ENCODE measurements around the gene GEN1. TPM values are rescaled to one million over a fixed set of nuclear protein-coding genes. Genes with fewer than 3 reads are reported as not detected.
A peak's percentile ranks its signal among the peaks of the same experiment; 100 is the strongest.
"Not testable (repeated sequence)": the region's sequence is repeated elsewhere in the genome, so short reads cannot be mapped to it uniquely, and the experiment has no call there.

GEN1 gene
- total RNA-seq, 1 donor from 2014 or later, result 43.5 TPM

DNA sequence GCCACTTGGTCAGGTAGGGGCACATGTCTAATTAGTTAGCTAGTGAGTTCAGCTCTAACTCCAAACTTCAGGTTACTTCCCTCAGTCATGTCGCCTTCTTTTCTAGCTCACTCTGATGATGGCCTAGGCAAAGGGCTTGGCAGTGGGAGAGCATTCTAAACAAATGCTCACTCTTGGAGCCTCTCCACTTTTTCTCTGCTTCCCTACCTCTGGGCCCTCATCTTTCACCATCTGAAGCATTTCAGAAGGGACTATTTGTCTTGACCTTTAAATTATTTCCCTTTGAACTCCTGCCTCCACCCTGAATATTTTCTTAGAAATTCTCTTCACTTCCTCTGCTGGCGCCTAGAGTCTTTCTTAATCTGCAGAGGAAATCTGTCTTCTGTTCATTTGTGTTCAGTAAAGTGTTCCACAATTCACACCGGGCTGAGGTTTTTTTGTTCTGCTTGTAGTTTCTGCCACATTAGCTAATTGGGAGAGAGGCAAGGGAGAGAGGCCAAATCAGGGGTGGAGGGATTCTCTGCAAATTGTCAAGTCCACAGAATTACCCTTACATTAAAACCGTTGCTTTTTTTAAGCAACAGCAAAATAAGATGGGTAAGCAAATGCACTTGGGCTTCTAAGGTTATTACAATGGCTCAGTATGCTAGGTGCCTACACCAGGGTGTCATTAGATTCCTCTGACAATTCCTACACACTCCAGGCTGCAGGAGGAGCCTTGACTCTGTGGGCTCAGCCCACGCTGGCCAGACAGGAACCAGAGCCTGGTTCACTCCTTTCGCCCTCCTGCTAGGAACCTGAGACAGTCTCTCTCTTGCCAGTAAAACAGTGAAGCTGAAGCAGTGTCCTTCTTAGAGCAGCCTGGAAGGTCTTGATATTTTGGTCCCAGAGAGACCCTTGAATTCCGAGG lies 67.9 kb downstream of the GEN1 start:
- DNase-seq (ENCODE audit: low spot score), result peak; percentile 18
- H3K4me3 Mint-ChIP-seq, result no peak overlapping the region

DNA sequence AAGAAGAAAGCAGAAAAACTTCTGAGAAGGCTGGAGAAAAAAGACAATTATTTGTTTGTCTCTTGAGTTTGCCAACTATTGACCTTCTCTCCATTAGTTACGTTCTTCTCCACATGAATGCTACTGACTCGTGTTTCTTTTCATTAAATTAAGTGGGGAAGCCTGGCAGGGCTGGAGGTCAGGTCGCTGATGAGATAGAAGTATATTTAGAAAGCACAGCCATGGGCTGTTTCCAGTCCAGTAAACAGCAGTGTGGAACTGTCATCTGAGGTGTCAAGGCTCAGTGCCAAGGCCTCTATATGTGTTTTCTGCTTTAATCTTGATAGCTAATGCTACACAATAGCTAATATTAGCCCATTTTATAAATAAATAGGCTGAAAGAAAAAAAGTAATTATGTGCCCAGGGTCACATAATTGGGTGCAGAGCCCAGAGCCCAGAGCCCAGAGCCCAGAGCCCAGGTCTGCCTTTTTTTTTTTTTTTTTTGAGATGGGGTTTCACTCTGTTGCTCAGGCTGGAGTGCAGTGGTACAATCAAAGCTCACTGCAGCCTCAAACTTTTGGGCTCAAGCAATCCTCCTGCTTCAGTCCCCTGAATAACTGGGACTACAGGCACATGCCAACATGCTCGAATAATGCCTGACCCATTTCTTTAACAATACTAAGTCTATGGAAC lies 68.6 kb downstream of the GEN1 start:
- no peak overlapping the region for H3K27ac ChIP-seq
- H3K9me3 ChIP-seq (ENCODE audit: low read depth), result no peaks in the 10 kb centered on the region
- H3F3A ChIP-seq (ENCODE audit: low read depth), result peaks cover 10% of the 10 kb centered on the region
- H3K27ac Mint-ChIP-seq, result no peak overlapping the region
- H3K9ac ChIP-seq, result no peak overlapping the region
- no peaks in the 10 kb centered on the region for H3K27me3 ChIP-seq
- peaks cover 1% of the 10 kb centered on the region for H4K20me1 ChIP-seq (ENCODE audit: low read depth)
- H3K36me3 ChIP-seq, result no peaks in the 10 kb centered on the region
- H3K4me1 ChIP-seq, result peaks cover 21% of the 10 kb centered on the region
- no peak overlapping the region for H3K4me3 Mint-ChIP-seq
- H3K36me3 Mint-ChIP-seq, result no peaks in the 10 kb centered on the region
- DNase-seq (ENCODE audit: low spot score), result no peak
- H3K4me2 ChIP-seq, result peak overlapping the region; percentile 52
- TF ChIP-seq EZH2phosphoT487 (IDR thresholded peaks at IDR 0.05), result no peak
- TF ChIP-seq, protein P1, sequence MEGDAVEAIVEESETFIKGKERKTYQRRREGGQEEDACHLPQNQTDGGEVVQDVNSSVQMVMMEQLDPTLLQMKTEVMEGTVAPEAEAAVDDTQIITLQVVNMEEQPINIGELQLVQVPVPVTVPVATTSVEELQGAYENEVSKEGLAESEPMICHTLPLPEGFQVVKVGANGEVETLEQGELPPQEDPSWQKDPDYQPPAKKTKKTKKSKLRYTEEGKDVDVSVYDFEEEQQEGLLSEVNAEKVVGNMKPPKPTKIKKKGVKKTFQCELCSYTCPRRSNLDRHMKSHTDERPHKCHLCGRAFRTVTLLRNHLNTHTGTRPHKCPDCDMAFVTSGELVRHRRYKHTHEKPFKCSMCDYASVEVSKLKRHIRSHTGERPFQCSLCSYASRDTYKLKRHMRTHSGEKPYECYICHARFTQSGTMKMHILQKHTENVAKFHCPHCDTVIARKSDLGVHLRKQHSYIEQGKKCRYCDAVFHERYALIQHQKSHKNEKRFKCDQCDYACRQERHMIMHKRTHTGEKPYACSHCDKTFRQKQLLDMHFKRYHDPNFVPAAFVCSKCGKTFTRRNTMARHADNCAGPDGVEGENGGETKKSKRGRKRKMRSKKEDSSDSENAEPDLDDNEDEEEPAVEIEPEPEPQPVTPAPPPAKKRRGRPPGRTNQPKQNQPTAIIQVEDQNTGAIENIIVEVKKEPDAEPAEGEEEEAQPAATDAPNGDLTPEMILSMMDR (IDR thresholded peaks at IDR 0.05), result no peak
- TF ChIP-seq EZH2 (IDR thresholded peaks at IDR 0.05), result no peak
- H3K27me3 Mint-ChIP-seq (ENCODE audit: insufficient read depth, low read depth), result peaks cover 10% of the 10 kb centered on the region
- peaks cover 3% of the 10 kb centered on the region for H3K9me3 Mint-ChIP-seq
- peaks cover 18% of the 10 kb centered on the region for H3K4me1 Mint-ChIP-seq
- no peaks in the 10 kb centered on the region for H3K79me2 ChIP-seq (ENCODE audit: low read depth)
- H2AFZ ChIP-seq (replicated peaks), result no peak overlapping the region
- H3K4me3 ChIP-seq, result no peak overlapping the region

More for the DNA sequence above, 67.9 kb downstream of the GEN1 start:
- H3K27me3 Mint-ChIP-seq (ENCODE audit: insufficient read depth, low read depth), result peaks cover 9% of the 10 kb centered on the region
- peaks cover 18% of the 10 kb centered on the region for H3K4me1 Mint-ChIP-seq
- H3K9ac ChIP-seq, result no peak overlapping the region
- H3K9me3 Mint-ChIP-seq, result peaks cover 2% of the 10 kb centered on the region
- H2AFZ ChIP-seq (replicated peaks), result no peak overlapping the region
- H3K9me3 ChIP-seq (ENCODE audit: low read depth), result no peaks in the 10 kb centered on the region
- H3K36me3 ChIP-seq, result no peaks in the 10 kb centered on the region
- peak overlapping the region; percentile 52 for H3K4me2 ChIP-seq
- no peak overlapping the region for H3K4me3 ChIP-seq
- TF ChIP-seq EZH2phosphoT487 (IDR thresholded peaks at IDR 0.05) (no peak), EZH2 (IDR thresholded peaks at IDR 0.05) (no peak)
- TF ChIP-seq, protein P1 (IDR thresholded peaks at IDR 0.05), result no peak
- peaks cover 2% of the 10 kb centered on the region for H3F3A ChIP-seq (ENCODE audit: low read depth)
- no peak overlapping the region for H3K27ac ChIP-seq
- H3K27me3 ChIP-seq, result no peaks in the 10 kb centered on the region
- H4K20me1 ChIP-seq (ENCODE audit: low read depth), result no peaks in the 10 kb centered on the region
- no peak overlapping the region for H3K27ac Mint-ChIP-seq
- peaks cover 22% of the 10 kb centered on the region for H3K4me1 ChIP-seq
- H3K79me2 ChIP-seq (ENCODE audit: low read depth), result no peaks in the 10 kb centered on the region
- H3K36me3 Mint-ChIP-seq, result no peaks in the 10 kb centered on the region

DNA sequence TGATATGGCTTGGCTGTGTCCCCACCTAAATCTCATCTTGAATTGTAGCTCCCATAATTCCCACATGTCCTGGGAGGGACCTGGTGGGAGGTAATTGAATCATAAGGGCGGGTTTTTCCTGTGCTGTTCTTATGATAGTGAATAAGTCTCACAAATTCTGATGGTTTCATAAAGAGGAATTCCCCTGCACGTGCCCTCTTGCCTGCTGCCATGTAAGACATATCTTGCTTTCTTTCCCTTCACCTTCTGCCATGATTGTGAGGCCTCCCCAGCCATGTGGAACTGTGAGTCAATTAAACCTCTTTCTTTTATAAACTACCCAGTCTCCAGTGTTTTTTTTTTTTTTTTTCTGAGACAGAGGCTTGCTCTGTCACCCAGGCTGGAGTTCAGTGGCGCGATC lies 69.7 kb downstream of the GEN1 start:
- Mint-ChIP-seq H3K27me3 (ENCODE audit: insufficient read depth, low read depth) (peaks cover 16% of the 10 kb centered on the region), H3K4me1 (peaks cover 27% of the 10 kb centered on the region)
- not testable (repeated sequence) for H3K27ac Mint-ChIP-seq; H3K4me3 ChIP-seq; H3K9me3 ChIP-seq (ENCODE audit: low read depth); H4K20me1 ChIP-seq (ENCODE audit: low read depth); H3K36me3 Mint-ChIP-seq; H2AFZ ChIP-seq (replicated peaks); H3K9me3 Mint-ChIP-seq; H3K79me2 ChIP-seq (ENCODE audit: low read depth); H3K36me3 ChIP-seq; H3K9ac ChIP-seq; H3K4me3 Mint-ChIP-seq; DNase-seq (ENCODE audit: low spot score); H3K4me2 ChIP-seq; H3K27me3 ChIP-seq; H3K27ac ChIP-seq
- Histone ChIP-seq H3K4me1 (peaks cover 30% of the 10 kb centered on the region), H3F3A (ENCODE audit: low read depth) (peaks cover 21% of the 10 kb centered on the region)
